Mucosa of rectum (tissue), 2 donors: Measurements from ENCODE around the gene STOML1.
"Not testable (repeated sequence)": the region's sequence is repeated elsewhere in the genome, so short reads cannot be mapped to it uniquely, and the experiment has no call there.

Experiments used
- H3K27ac ChIP-seq, 2 donors: one replicate each; pipeline ENCODE4 v1.7.0; 2013; ENCODE audit warnings: inconsistent platforms in 2 of 2, low read depth in 2 of 2, low read length in 2 of 2
- H3K27me3 ChIP-seq, 2 donors: one replicate each; pipeline ENCODE4 v1.7.0; 2013; ENCODE audit warnings: low read length in 2 of 2; ENCODE audit not compliant: control insufficient read depth in 2 of 2, insufficient read depth in 2 of 2
- H3K36me3 ChIP-seq, 2 donors: one replicate each; pipeline ENCODE4 v1.7.0; 2013; ENCODE audit warnings: low read length in 2 of 2; ENCODE audit not compliant: control insufficient read depth in 2 of 2, insufficient read depth in 2 of 2
- H3K4me1 ChIP-seq, 2 donors: one replicate each; pipeline ENCODE4 v1.7.0; 2013; ENCODE audit warnings: low read length in 2 of 2, mild to moderate bottlenecking in 1 of 2; ENCODE audit not compliant: control insufficient read depth in 2 of 2, insufficient read depth in 2 of 2
- H3K4me3 ChIP-seq, 2 donors: one replicate each; pipeline ENCODE4 v1.7.0; 2013; ENCODE audit warnings: low read length in 2 of 2
- H3K9ac ChIP-seq, 2 donors: one replicate each; pipeline ENCODE4 v1.7.0; 2013; ENCODE audit warnings: low read length in 2 of 2, low read depth in 1 of 2, mild to moderate bottlenecking in 1 of 2
- H3K9me3 ChIP-seq, 2 donors: one replicate each; pipeline ENCODE4 v1.7.0; 2013; ENCODE audit warnings: low read length in 2 of 2; ENCODE audit not compliant: control insufficient read depth in 2 of 2
- donor health status: healthy.
- donor health status: Normal muscosa, but diverticular disease.

STOML1 gene

GRCh38 chr15:73941044-73941443 lies 51.1 kb downstream of the STOML1 start:
- no peak overlapping the region for H3K27ac ChIP-seq

GRCh38 chr15:73940061-73940981 lies 51.8 kb downstream of the STOML1 start:
- Histone ChIP-seq H3K36me3 (no peaks in the 10 kb centered on the region), H3K27me3 (no peaks in the 10 kb centered on the region), H3K9ac (peak overlapping the region in 1 of 2 donors; percentile 29), H3K27ac (no peak overlapping the region), H3K9me3 (no peaks in the 10 kb centered on the region), H3K4me1 (peaks cover 0 to 3% of the 10 kb centered on the region in 2 donors), H3K4me3 (no peak overlapping the region)

More at GRCh38 chr15:73941044-73941443, 51.1 kb downstream of the STOML1 start:
- Histone ChIP-seq H3K9me3 (no peaks in the 10 kb centered on the region), H3K27me3 (no peaks in the 10 kb centered on the region), H3K4me1 (peaks cover 0 to 2% of the 10 kb centered on the region in 2 donors), H3K4me3 (no peak overlapping the region), H3K36me3 (no peaks in the 10 kb centered on the region), H3K9ac (no peak overlapping the region)

DNA sequence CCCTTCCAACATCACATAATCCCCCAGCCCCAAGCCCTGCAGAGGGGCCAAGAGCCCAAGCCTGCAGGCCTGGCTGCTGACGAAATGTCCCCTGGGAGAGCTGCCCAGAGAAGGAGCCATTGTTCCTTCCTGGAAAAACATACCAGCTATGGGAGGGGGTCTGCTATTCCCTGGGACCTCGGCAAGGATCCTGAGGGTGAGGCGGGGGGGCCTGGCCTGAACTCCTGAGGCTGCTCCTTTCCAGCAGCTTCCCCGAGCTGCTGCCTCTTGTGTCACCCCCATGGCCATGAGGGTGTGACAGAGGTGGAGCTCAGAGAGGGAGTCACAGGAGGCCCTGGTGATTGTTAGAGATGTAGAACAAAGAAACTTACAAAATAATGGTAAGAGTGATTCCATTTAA lies 53.0 kb downstream of the STOML1 start:
- Histone ChIP-seq H3K4me1 (peaks cover 0 to 3% of the 10 kb centered on the region in 2 donors), H3K9me3 (no peaks in the 10 kb centered on the region), H3K27me3 (no peaks in the 10 kb centered on the region), H3K4me3 (no peak overlapping the region), H3K9ac (no peak overlapping the region), H3K27ac (no peak overlapping the region), H3K36me3 (no peaks in the 10 kb centered on the region)

DNA sequence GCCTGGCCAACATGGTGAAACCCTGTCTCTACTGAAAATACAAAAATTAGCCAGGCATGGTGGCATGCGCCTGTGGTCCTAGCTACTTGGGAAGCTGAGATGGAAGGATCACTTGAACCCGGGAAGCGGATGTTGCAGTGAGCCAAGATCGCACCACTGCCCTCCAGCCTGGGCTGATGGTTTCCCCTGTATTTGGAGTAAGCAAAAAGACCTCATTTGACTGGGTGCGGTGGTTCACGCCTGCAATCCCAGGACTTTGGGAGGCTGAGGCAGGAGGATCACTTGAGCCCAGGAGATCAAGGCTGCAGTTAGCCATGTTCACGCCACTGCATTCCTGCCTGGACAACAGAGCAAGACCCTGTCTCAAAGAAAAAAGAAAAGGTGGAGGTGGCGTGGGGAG lies 53.6 kb downstream of the STOML1 start:
- not testable (repeated sequence) for H3K9me3 ChIP-seq, H3K4me1 ChIP-seq, H3K27ac ChIP-seq, H3K9ac ChIP-seq, H3K4me3 ChIP-seq, H3K27me3 ChIP-seq, H3K36me3 ChIP-seq

- H3K27me3 ChIP-seq, result no peaks in the 10 kb centered on the region
- no peaks in the 10 kb centered on the region for H3K36me3 ChIP-seq
- H3K4me1 ChIP-seq, result peaks cover 0 to 3% of the 10 kb centered on the region in 2 donors
- H3K9ac ChIP-seq, result no peak overlapping the region
- no peak overlapping the region for H3K27ac ChIP-seq
- H3K4me3 ChIP-seq, result no peak overlapping the region
- no peaks in the 10 kb centered on the region for H3K9me3 ChIP-seq
Measured at GRCh38 chr15:73937726-73938125, 54.4 kb downstream of the STOML1 start.

DNA sequence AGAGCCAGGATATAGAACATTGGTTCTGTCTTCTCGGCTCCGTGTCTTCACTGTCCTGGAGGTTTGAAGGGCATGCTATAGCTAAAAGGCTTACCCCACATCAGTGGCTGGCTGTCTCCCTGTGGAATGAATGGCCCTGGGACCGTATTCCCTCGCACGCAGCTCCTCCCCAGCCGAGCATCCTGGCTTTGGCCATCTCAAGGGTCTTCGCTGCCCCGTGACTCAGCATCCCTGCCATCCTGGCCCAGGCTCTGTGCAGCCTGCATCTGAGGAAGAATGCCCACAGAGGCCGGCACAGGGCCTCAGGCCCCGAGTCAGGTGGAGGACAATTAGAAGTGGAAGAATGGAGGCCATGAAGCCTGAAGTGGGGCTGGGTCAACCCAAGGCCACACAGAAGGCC lies 54.8 kb downstream of the STOML1 start:
- H3K27me3 ChIP-seq, result no peaks in the 10 kb centered on the region
- no peak overlapping the region for H3K27ac ChIP-seq
- no peak overlapping the region for H3K4me3 ChIP-seq
- H3K9ac ChIP-seq, result no peak overlapping the region
- H3K36me3 ChIP-seq, result no peaks in the 10 kb centered on the region
- H3K4me1 ChIP-seq, result peaks cover 0 to 3% of the 10 kb centered on the region in 2 donors
- H3K9me3 ChIP-seq, result no peaks in the 10 kb centered on the region

GRCh38 chr15:73936588-73937290 lies 55.4 kb downstream of the STOML1 start:
- H3K9ac ChIP-seq, result no peak overlapping the region

DNA sequence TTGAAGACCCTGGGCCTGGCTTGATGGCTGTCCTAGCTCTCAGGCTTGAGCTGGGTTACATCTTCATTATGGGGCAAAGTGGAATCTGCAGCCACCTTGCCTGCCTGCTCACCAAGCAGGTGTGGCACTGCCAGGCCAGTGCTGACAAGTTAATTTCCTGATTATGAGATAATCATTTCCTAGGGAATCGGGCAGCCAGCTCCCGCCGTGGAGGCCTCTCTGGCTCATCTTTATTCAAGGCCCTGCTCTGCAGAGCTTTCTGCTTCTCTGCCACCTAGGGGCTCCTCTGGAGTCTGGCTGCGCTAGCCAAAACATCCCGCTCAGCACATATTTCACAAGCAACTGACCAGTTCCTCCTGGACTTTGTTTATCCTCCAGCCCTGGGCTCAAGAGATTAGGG lies 55.9 kb downstream of the STOML1 start:
- peaks cover 0 to 3% of the 10 kb centered on the region in 2 donors for H3K4me1 ChIP-seq
- H3K27ac ChIP-seq, result no peak overlapping the region
- H3K36me3 ChIP-seq, result no peaks in the 10 kb centered on the region
- H3K27me3 ChIP-seq, result no peaks in the 10 kb centered on the region
- no peaks in the 10 kb centered on the region for H3K9me3 ChIP-seq
- no peak overlapping the region for H3K9ac ChIP-seq
- H3K4me3 ChIP-seq, result no peak overlapping the region

More at GRCh38 chr15:73936588-73937290, 55.4 kb downstream of the STOML1 start:
- Histone ChIP-seq H3K9me3 (no peaks in the 10 kb centered on the region), H3K27ac (no peak overlapping the region), H3K36me3 (no peaks in the 10 kb centered on the region), H3K27me3 (no peaks in the 10 kb centered on the region), H3K4me1 (peaks cover 0 to 3% of the 10 kb centered on the region in 2 donors), H3K4me3 (no peak overlapping the region)

DNA sequence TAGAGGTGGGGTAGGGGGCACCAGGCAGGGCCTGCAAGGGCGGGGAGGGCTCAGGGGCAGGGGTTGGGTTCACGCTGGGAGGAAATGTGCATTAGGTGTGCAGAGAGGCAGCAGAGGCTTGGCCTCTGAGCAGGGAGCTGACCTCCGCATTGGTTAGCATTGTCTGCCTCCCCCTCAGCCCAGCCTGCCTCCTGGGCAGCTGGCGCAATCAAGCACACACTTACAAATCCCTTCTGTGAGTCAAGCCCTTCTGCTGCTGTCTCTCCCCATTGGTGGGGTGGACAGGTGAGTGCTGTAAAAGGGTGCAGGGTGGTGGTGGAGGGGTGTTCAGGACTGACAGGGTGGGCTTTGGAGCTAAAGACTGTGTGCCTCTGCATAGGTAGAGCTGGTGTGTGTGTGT lies 56.5 kb downstream of the STOML1 start:
- no peak overlapping the region for H3K9ac ChIP-seq
- no peaks in the 10 kb centered on the region for H3K27me3 ChIP-seq
- H3K9me3 ChIP-seq, result no peaks in the 10 kb centered on the region
- no peak overlapping the region for H3K4me3 ChIP-seq
- no peaks in the 10 kb centered on the region for H3K36me3 ChIP-seq
- peaks cover 0 to 4% of the 10 kb centered on the region in 2 donors for H3K4me1 ChIP-seq
- H3K27ac ChIP-seq, result no peak overlapping the region

DNA sequence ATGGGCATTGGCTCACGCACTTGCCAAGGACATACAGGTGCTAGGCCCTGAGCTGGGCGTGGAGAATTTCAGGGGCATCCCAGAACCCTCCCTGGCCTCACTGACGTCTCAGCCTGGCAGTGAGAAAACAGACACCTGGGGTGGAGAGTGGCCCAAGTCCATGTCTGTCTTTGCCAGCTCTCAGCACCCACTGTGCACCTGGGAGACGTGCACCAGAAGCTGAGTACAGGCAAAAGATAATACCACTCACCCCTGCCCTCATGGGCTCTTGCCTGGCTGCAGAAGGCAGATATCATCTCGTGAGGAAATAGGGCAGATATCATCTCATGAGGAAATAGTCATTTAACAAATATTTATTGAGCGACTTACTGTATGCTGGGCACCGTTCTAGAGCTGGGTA lies 57.8 kb downstream of the STOML1 start:
- Histone ChIP-seq H3K27me3 (peaks cover 0 to under 1% of the 10 kb centered on the region in 2 donors), H3K36me3 (no peaks in the 10 kb centered on the region), H3K4me1 (peaks cover 0 to 5% of the 10 kb centered on the region in 2 donors), H3K4me3 (no peak overlapping the region), H3K9me3 (no peaks in the 10 kb centered on the region), H3K9ac (no peak overlapping the region), H3K27ac (no peak overlapping the region)
